Thoracic aorta (tissue), 2 donors: Measurements from ENCODE around the gene COL11A1. TPM values are rescaled to one million over a fixed set of nuclear protein-coding genes. Genes with fewer than 3 reads are reported as not detected.

Experiments
- ATAC-seq: fragments of 150-250 bp; one replicate; pipeline ENCODE4 v1.8.0; 2017; ENCODE audit warnings: low read depth; ENCODE audit not compliant: insufficient number of reproducible peaks, low FRiP score
- DNase-seq: peaks from one replicate; pipeline ENCODE4 v3.0.0-alpha.2; 2020; ENCODE audit warnings: low spot score
- H3K27ac ChIP-seq, 2 donors: fragments of 200-600 bp; sonication (generic); 1 replicate in 1 of 2; 2 replicates in 1 of 2; pipeline ENCODE4 v1.5.1; 2016; ENCODE audit warnings: mild to moderate bottlenecking in 2 of 2, moderate library complexity in 2 of 2
- H3K27me3 ChIP-seq: fragments of 200-600 bp; sonication (generic); replicated peaks from 2 replicates; pipeline ENCODE4 v1.6.0; 2016; ENCODE audit warnings: mild to moderate bottlenecking; ENCODE audit not compliant: insufficient read depth
- H3K36me3 ChIP-seq: fragments of 200-600 bp; sonication (generic); one replicate; pipeline ENCODE4 v1.5.1; 2016
- H3K4me1 ChIP-seq, 2 donors: fragments of 200-600 bp; sonication (generic); 1 replicate in 1 of 2; 2 replicates in 1 of 2; pipeline versions ENCODE4 v1.5.1 to v1.6.0; 2016; ENCODE audit warnings: low read depth in 2 of 2, mild to moderate bottlenecking in 1 of 2; ENCODE audit not compliant: control insufficient read depth in 1 of 2
- H3K4me3 ChIP-seq: fragments of 200-600 bp; sonication (generic); 2 replicates; pipeline ENCODE4 v1.5.1; 2016; ENCODE audit warnings: mild to moderate bottlenecking
- H3K9me3 ChIP-seq: fragments of 200-600 bp; sonication (generic); 2 replicates; pipeline ENCODE4 v1.5.1; 2016
- CTCF ChIP-seq: fragments of 200-600 bp; sonication (generic); IDR thresholded peaks from one replicate; pipeline ENCODE4 v1.5.1; 2019; ENCODE audit warnings: antibody characterized with exemption
- total RNA-seq, 2 donors: library from RNA; depleted of rRNA; stranded (reverse); fragments of >200 nt; gene quantifications; one replicate each; pipeline versions ENCODE4 v1.1.0 to v1.2.3, GENCODE V29; 2016

COL11A1 gene
- total RNA-seq, 2 donors from 2014 or later, result 0.07 TPM; not detected in 1

DNA sequence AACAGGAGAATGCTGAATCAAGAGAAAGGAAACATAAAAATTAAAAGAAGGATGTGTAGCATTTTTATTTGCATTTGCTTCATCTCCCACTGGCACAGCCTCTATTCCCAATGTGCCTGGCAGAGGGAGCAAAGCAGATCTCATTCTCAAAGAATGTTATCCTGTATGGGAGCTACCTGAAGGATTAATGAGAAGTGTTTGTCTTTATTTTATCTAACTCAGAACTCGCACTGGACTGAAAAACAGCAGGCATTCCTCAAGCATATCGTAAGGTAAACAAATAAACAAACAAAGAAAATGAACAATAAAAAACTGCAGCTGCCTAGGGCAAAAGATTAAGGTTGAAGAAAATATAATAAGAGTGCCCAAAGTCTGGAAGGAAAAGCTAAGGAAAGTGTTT lies 12.7 kb upstream of the COL11A1 start:
- no peak for TF ChIP-seq CTCF
- DNase-seq (no peak), ATAC-seq (no peak)
- Histone ChIP-seq H3K36me3 (no peaks in the 10 kb centered on the region), H3K4me3 (no peak overlapping the region), H3K4me1 (no peaks in the 10 kb centered on the region), H3K27ac (no peak overlapping the region), H3K9me3 (no peaks in the 10 kb centered on the region), H3K27me3 (no peaks in the 10 kb centered on the region)

- Histone ChIP-seq H3K27me3 (no peaks in the 10 kb centered on the region), H3K36me3 (no peaks in the 10 kb centered on the region), H3K4me1 (peaks cover 4 to 17% of the 10 kb centered on the region in 2 donors), H3K4me3 (no peak overlapping the region), H3K27ac (no peak overlapping the region), H3K9me3 (no peaks in the 10 kb centered on the region)
- DNase-seq (no peak), ATAC-seq (no peak)
- TF ChIP-seq CTCF, result no peak
Measured at GRCh38 chr1:103112546-103112945, 4.2 kb upstream of the COL11A1 start.

- Histone ChIP-seq H3K9me3 (no peaks in the 10 kb centered on the region), H3K27me3 (no peaks in the 10 kb centered on the region), H3K4me1 (peaks cover 4 to 20% of the 10 kb centered on the region in 2 donors), H3K36me3 (no peaks in the 10 kb centered on the region), H3K27ac (no peak overlapping the region), H3K4me3 (no peak overlapping the region)
- no peak for TF ChIP-seq CTCF
- no peak for DNase-seq
- ATAC-seq, result no peak
Measured at GRCh38 chr1:103111926-103112325, 3.6 kb upstream of the COL11A1 start.

- no peak for TF ChIP-seq CTCF
- H3K27ac ChIP-seq, result no peak overlapping the region
- DNase-seq, result no peak
- no peak for ATAC-seq
- no peaks in the 10 kb centered on the region for H3K27me3 ChIP-seq
- H3K4me3 ChIP-seq, result no peak overlapping the region
- peaks cover 4 to 20% of the 10 kb centered on the region in 2 donors for H3K4me1 ChIP-seq
- no peaks in the 10 kb centered on the region for H3K9me3 ChIP-seq
- H3K36me3 ChIP-seq, result no peaks in the 10 kb centered on the region
Measured at GRCh38 chr1:103110701-103111100, 2.4 kb upstream of the COL11A1 start.

DNA sequence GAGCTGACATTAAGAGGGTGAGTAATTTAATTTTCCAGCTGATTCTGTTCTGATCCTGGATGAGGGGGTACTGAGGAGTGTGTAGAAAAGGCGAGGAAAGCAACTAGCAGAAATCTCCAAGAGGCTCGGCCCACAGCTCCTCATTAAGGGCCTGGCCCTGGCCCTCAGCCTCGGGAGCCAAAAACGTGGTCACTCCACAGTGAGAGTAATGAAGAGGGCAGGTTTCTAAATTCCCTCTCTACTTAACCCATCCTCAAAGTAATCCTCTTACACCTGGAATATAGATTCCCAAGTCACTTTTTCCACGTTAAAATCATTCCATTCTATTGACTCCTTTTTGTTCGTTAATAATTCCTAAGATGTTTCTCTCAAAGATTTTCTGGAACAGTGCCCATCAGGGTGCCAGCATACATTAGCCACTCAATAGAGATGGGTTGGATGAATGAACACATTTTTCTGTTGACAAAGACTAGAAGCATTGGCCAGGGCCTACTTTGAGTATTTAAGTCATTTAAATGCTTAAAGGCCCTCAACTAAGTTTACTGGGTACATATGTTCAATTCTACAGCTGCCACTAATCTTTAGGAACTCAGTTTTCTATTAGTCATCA lies 1.1 kb upstream of the COL11A1 start:
- Histone ChIP-seq H3K4me3 (no peak overlapping the region), H3K27ac (no peak overlapping the region), H3K36me3 (no peaks in the 10 kb centered on the region), H3K9me3 (no peaks in the 10 kb centered on the region), H3K4me1 (peaks cover 4 to 20% of the 10 kb centered on the region in 2 donors), H3K27me3 (no peaks in the 10 kb centered on the region)
- TF ChIP-seq CTCF, result no peak
- no peak for ATAC-seq
- DNase-seq, result no peak
